Gastrocnemius medialis (tissue), 4 donors: Measurements from ENCODE around the gene USP32. TPM values are rescaled to one million over a fixed set of nuclear protein-coding genes. Genes with fewer than 3 reads are reported as not detected.

Experiments
- ATAC-seq, 2 donors: fragments of 150-250 bp; one replicate each; pipeline ENCODE4 v1.9.1; 2016
- DNase-seq, 2 donors: peaks; one replicate each; pipeline ENCODE4 v3.0.0-alpha.2; 2019
- H3K27ac ChIP-seq, 4 donors: fragments of 200-600 bp; sonication (generic); 1 replicate in 1 of 4; 2 replicates in 3 of 4; pipeline ENCODE4 v1.5.1; 2016 to 2018; ENCODE audit warnings: mild to moderate bottlenecking in 2 of 4, moderate library complexity in 1 of 4
- H3K27me3 ChIP-seq, 3 donors: fragments of 200-600 bp; sonication (generic) in 2 of 3; 1 replicate in 1 of 3; 2 replicates in 2 of 3; pipeline versions ENCODE4 v1.5.1 to v1.6.0; 2016 to 2019; ENCODE audit warnings: mild to moderate bottlenecking in 1 of 3, moderate library complexity in 1 of 3
- H3K36me3 ChIP-seq, 2 donors: fragments of 200-600 bp; sonication (generic) in 1 of 2; one replicate each; pipeline ENCODE4 v1.5.1; 2017 to 2018
- H3K4me1 ChIP-seq, 2 donors: fragments of 200-600 bp; sonication (generic) in 1 of 2; one replicate each; pipeline ENCODE4 v1.5.1; 2016 to 2017; ENCODE audit warnings: mild to moderate bottlenecking in 2 of 2
- H3K4me3 ChIP-seq, 4 donors: fragments of 200-600 bp; sonication (generic) in 3 of 4; 1 replicate in 1 of 4; 2 replicates in 3 of 4; pipeline ENCODE4 v1.5.1; 2016 to 2019; ENCODE audit warnings: mild to moderate bottlenecking in 2 of 4
- H3K9me3 ChIP-seq, 3 donors: fragments of 200-600 bp; sonication (generic) in 2 of 3; 1 replicate in 1 of 3; 2 replicates in 2 of 3; pipeline ENCODE4 v1.5.1; 2016 to 2019
- CTCF ChIP-seq, 5 experiments: fragments of 450-650 bp in 3 of 5; fragments of 200-600 bp in 2 of 5; sonication (generic) in 2 of 5; IDR thresholded peaks in 4 of 5; conservative IDR thresholded peaks in 1 of 5; 1 replicate in 4 of 5; 2 replicates in 1 of 5; pipeline ENCODE4 v1.5.1; 2016 to 2019; ENCODE audit warnings: antibody characterized with exemption in 5 of 5, mild to moderate bottlenecking in 3 of 5, moderate library complexity in 3 of 5
- POLR2A ChIP-seq, 2 donors: fragments of 450-650 bp; IDR thresholded peaks; one replicate each; pipeline ENCODE4 v1.6.1; 2017; ENCODE audit warnings: antibody characterized with exemption in 2 of 2, mild to moderate bottlenecking in 2 of 2, moderate library complexity in 2 of 2
- in situ Hi-C, 4 donors: fragments of 200-750 bp; cut with MboI; loops; one replicate each; pipeline versions ENCODE4 v1.15.0 to v1.8.0; 2017; ENCODE audit warnings: low sequenced_read_pairs in 4 of 4
- intact Hi-C: fragments of 100-400 bp; cut with DNase I; formaldehyde crosslinking; loops from one replicate; pipeline ENCODE4 v1.15.1; 2023; ENCODE audit warnings: low total_unique reads
- total RNA-seq, 4 donors: library from RNA; depleted of rRNA; stranded (reverse); fragments of >200 nt; gene quantifications; one replicate each; pipeline versions ENCODE4 v1.1.0 to v1.2.3, GENCODE V29; 2016

Gene USP32
- total RNA-seq, 4 donors from 2014 or later, result 44.4 to 83.2 (median 52.5) TPM

- peaks cover 6 to 15% of the 10 kb centered on the region in 2 donors for H3K4me1 ChIP-seq
- H3K27me3 ChIP-seq, result peaks cover 8 to 18% (median 12%) of the 10 kb centered on the region in 3 donors
- intact Hi-C loops, result no loop called here
- H3K9me3 ChIP-seq, result no peaks in the 10 kb centered on the region
- DNase-seq (no peak), ATAC-seq (no peak)
- no peak for TF ChIP-seq CTCF (IDR thresholded peaks at IDR 0.05 in 4 of 5, conservative IDR thresholded peaks at IDR 0.05 in 1 of 5)
- no peak for TF ChIP-seq POLR2A (IDR thresholded peaks at IDR 0.05)
- H3K27ac ChIP-seq, result no peak overlapping the region
- in situ Hi-C loops, result loop anchor here in 1 of 4 donors (25.0 kb wide), 1 partner anchor 103 kb away; no protein-coding TSS in a partner anchor
- no peak overlapping the region for H3K4me3 ChIP-seq
- no peaks in the 10 kb centered on the region for H3K36me3 ChIP-seq
Observed at GRCh38 chr17:60158751-60159478, 233.0 kb downstream of the USP32 start.

GRCh38 chr17:60157487-60158040, 234.4 kb downstream of the USP32 start:
- intact Hi-C loops (no loop called here), in situ Hi-C loops (loop anchor here in 1 of 4 donors (25.0 kb wide), 1 partner anchor 105 kb away; no protein-coding TSS in a partner anchor)
- Histone ChIP-seq H3K4me1 (peaks cover 6 to 21% of the 10 kb centered on the region in 2 donors), H3K4me3 (no peak overlapping the region), H3K27me3 (peaks cover 8 to 31% (median 12%) of the 10 kb centered on the region in 3 donors), H3K9me3 (no peaks in the 10 kb centered on the region), H3K36me3 (no peaks in the 10 kb centered on the region), H3K27ac (no peak overlapping the region)
- ATAC-seq (no peak), DNase-seq (no peak)
- TF ChIP-seq POLR2A (IDR thresholded peaks at IDR 0.05), result no peak

GRCh38 chr17:60156746-60157145, 235.2 kb downstream of the USP32 start:
- TF ChIP-seq CTCF (IDR thresholded peaks at IDR 0.05 in 4 of 5, conservative IDR thresholded peaks at IDR 0.05 in 1 of 5) (no peak), POLR2A (IDR thresholded peaks at IDR 0.05) (no peak)
- peaks cover 3 to 16% of the 10 kb centered on the region in 2 donors for H3K4me1 ChIP-seq
- H3K27ac ChIP-seq, result peak overlapping the region in 1 of 4 donors; percentile 10
- no peaks in the 10 kb centered on the region for H3K9me3 ChIP-seq
- no peak for DNase-seq
- H3K27me3 ChIP-seq, result peaks cover 13 to 34% (median 16%) of the 10 kb centered on the region in 3 donors
- H3K36me3 ChIP-seq, result no peaks in the 10 kb centered on the region
- no peak overlapping the region for H3K4me3 ChIP-seq
- intact Hi-C loops (no loop called here), in situ Hi-C loops (loop anchor here in 1 of 4 donors (25.0 kb wide), 1 partner anchor 106 kb away; no protein-coding TSS in a partner anchor)
- no peak for ATAC-seq

DNA sequence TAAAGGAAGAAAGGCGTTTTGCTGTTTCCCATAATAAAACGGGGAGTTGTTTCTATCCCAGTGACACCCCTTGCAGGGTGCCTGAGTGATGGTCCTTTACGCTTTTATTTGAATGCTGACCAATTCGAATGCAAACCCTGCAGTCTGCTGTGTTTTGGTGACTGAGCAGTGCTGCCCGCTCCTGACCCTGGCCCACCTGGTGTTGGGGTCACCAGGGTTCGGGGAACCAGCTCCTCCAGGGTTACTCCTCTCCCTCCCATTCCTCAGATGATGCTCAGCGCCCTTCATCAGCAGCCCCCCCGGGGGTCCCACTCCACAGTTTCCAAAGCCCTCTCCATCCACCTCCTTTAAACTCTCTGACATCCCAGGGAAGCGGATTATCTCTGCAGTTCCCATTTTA, 236.1 kb downstream of the USP32 start:
- DNase-seq (no peak), ATAC-seq (no peak)
- Histone ChIP-seq H3K27ac (no peak overlapping the region), H3K36me3 (no peaks in the 10 kb centered on the region), H3K9me3 (no peaks in the 10 kb centered on the region), H3K4me1 (peaks cover under 1 to 7% of the 10 kb centered on the region in 2 donors), H3K4me3 (no peak overlapping the region), H3K27me3 (peaks cover 17 to 36% (median 21%) of the 10 kb centered on the region in 3 donors)
- TF ChIP-seq CTCF (IDR thresholded peaks at IDR 0.05 in 4 of 5, conservative IDR thresholded peaks at IDR 0.05 in 1 of 5) (no peak), POLR2A (IDR thresholded peaks at IDR 0.05) (no peak)
- in situ Hi-C loops, result loop anchor here in 1 of 4 donors (25.0 kb wide), 1 partner anchor 106 kb away; no protein-coding TSS in a partner anchor
- intact Hi-C loops, result no loop called here

DNA sequence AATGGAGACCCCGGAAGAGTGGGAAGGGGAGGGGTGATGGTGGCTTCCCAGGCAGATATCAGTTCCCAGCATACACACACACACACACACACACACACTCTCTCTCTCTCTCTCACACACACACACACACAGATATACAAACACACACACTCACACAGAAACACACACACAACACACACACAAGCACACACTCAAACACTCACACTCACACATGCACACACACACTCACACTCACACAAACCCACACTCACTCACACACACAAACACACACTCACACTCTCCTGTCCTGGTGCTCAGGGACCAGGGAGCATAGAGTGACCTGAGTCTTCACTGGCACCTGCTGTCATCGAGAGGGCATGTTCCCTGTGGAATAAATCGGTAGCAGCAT, 236.5 kb downstream of the USP32 start:
- peaks cover 4 to 7% of the 10 kb centered on the region in 2 donors for H3K4me1 ChIP-seq
- DNase-seq, result no peak
- intact Hi-C loops (no loop called here), in situ Hi-C loops (loop anchor here in 1 of 4 donors (25.0 kb wide), 1 partner anchor 107 kb away; no protein-coding TSS in a partner anchor)
- no peak for TF ChIP-seq CTCF (IDR thresholded peaks at IDR 0.05 in 4 of 5, conservative IDR thresholded peaks at IDR 0.05 in 1 of 5)
- ATAC-seq, result no peak
- peaks cover 20 to 40% (median 22%) of the 10 kb centered on the region in 3 donors for H3K27me3 ChIP-seq
- H3K9me3 ChIP-seq, result no peaks in the 10 kb centered on the region
- H3K27ac ChIP-seq, result peak overlapping the region in 1 of 4 donors; percentile 38
- no peaks in the 10 kb centered on the region for H3K36me3 ChIP-seq
- no peak overlapping the region for H3K4me3 ChIP-seq
